GM12865 (cell line): ENCODE results near the gene SDK2.

Source experiments
- DNase-seq: peaks from one replicate; pipeline ENCODE4 v3.0.0; 2010; ENCODE audit warnings: low read depth
- H3K4me3 ChIP-seq: 2 replicates; pipeline ENCODE4 v1.5.1; 2011; ENCODE audit warnings: mild to moderate bottlenecking, low read depth, low read length, control low read depth
- TF ChIP-seq, protein P1 (sequence below): IDR thresholded peaks from 2 replicates; pipeline ENCODE4 v1.5.1; 2011; ENCODE audit warnings: low read length, control low read depth, low read depth, inconsistent platforms; ENCODE audit not compliant: insufficient read depth; ENCODE audit errors: missing control alignments

Gene SDK2

DNA sequence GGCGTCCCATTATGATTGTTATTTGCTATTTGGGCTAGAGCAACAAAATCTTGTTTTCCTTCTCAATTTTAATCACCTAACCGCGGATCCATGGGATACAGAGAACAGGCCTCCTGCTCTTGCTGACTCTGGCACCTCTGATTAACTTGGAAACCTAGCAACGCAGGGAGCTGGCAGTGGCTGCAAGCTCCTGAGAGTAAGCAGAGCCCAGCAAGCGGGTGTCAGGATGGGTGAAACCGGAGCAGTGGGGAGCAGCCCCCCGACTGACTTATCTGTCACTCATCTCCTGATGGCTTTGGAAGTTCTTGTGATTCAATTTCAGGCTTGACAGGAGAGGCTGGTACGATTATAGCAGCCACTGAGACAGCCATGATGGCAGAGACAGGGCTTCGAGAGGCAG is 286.9 kb downstream of the SDK2 start:
- TF ChIP-seq, protein P1, sequence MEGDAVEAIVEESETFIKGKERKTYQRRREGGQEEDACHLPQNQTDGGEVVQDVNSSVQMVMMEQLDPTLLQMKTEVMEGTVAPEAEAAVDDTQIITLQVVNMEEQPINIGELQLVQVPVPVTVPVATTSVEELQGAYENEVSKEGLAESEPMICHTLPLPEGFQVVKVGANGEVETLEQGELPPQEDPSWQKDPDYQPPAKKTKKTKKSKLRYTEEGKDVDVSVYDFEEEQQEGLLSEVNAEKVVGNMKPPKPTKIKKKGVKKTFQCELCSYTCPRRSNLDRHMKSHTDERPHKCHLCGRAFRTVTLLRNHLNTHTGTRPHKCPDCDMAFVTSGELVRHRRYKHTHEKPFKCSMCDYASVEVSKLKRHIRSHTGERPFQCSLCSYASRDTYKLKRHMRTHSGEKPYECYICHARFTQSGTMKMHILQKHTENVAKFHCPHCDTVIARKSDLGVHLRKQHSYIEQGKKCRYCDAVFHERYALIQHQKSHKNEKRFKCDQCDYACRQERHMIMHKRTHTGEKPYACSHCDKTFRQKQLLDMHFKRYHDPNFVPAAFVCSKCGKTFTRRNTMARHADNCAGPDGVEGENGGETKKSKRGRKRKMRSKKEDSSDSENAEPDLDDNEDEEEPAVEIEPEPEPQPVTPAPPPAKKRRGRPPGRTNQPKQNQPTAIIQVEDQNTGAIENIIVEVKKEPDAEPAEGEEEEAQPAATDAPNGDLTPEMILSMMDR, result no peak
- H3K4me3 ChIP-seq, result no peak overlapping the region
- DNase-seq, result no peak

GRCh38 chr17:73356561-73357170 is 287.6 kb downstream of the SDK2 start:
- TF ChIP-seq, protein P1, result no peak
- no peak for DNase-seq
- no peak overlapping the region for H3K4me3 ChIP-seq

GRCh38 chr17:73354423-73355284 is 289.6 kb downstream of the SDK2 start:
- TF ChIP-seq, protein P1, result no peak
- no peak overlapping the region for H3K4me3 ChIP-seq
- no peak for DNase-seq

DNA sequence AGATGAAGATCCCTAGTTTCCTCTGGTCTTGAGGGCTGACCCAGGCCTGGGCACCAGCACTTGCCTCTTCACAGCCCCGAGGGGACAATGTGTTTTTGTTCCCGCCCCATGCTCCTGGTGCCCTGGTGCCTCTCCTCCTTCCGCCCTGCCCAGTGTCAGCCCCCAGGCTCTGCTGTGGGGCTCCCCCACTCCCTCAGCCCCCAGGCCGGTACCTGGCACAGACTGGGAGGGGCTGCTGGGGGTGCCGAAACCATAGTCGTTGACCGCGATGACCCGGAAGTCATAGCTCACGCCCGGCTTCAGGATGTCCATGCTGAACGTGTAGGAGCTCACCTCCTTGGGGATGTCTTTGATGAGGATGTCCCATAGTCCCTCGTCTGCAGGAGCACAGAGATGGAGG is 292.0 kb downstream of the SDK2 start:
- no peak overlapping the region for H3K4me3 ChIP-seq
- DNase-seq, result no peak
- TF ChIP-seq, protein P1, result no peak

DNA sequence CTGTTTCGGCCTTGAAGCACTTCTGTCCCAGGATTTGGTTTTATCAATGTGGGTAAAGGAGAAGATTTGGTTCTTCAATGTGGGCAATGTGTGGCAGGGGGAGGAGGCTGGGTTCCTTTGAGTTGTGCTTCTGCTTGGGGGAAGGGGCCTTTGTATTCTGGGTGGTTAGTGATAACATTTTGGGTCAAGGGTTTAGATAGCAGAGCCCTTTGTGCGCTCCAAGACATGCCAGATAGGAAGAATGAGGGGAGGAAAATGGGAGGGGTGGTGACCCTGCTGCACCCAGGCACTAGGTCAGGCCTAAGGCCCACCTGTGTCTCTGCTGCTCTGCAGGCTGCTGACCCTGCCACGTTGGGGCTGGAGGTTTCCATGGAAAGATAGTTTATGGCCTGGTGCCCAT is 292.5 kb downstream of the SDK2 start:
- H3K4me3 ChIP-seq, result no peak overlapping the region
- DNase-seq, result no peak
- TF ChIP-seq, protein P1, result no peak

DNA sequence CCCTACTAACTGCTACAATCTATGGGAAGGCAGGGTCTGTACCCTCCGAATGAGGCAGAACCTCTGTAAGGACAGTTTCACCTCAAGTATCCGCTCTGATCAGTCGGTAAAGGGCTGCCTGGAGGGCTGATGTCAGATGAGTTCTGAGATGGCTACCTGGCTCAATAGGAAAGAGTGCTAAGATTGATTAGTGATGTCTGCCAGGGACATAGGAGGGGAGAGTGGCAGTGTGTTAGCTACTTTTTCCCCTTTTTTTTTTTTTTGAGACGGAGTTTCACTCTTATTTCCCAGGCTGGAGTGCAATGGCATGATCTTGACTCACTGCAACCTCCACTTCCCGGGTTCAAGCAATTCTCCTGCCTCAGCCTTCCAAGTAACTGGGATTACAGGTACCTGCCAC is 293.4 kb downstream of the SDK2 start:
- DNase-seq, result no peak
- TF ChIP-seq, protein P1, result no peak
- no peak overlapping the region for H3K4me3 ChIP-seq
